GM21786 (cell line): ENCODE measurements around the gene RGS6.

Experiments used
- ATAC-seq: cut with Tn5 transposase; IDR thresholded peaks from one replicate; pipeline ENCODE4 v1.9.1; 2021; ENCODE audit not compliant: unreplicated experiment

RGS6 gene

DNA sequence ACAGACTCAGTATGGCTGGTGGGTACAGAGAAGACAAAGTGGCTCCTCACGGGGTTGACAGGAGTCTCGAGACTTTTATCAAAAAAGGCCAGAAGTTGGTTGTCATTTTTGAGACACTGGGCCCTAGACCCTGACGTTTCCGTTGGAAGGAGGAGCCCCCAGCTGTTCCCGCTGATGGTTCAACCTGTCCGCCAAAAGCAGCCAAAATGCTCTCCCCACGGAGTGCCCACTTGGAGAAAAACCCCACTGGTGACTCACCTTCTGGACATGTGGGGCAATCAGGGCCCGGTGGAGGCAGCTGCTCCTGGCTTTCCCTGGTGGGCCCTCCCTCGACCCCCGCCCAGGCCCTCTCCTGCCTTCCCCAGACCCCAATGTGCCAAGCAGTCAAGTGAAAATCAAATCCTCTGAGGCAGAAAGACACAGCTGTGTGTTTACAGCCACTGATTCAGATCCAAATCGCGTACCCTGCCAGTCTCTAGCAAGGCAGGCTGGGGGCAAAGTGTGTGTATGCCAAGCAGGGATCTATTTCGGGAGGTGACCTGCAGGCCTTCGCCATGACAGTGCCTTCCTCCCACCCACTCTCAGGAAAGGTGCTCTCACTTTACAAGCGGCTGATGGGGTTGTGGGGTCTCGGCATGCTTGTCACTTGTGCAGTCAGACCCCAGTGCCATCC lies 614.3 kb downstream of the RGS6 start:
- ATAC-seq: no peak

DNA sequence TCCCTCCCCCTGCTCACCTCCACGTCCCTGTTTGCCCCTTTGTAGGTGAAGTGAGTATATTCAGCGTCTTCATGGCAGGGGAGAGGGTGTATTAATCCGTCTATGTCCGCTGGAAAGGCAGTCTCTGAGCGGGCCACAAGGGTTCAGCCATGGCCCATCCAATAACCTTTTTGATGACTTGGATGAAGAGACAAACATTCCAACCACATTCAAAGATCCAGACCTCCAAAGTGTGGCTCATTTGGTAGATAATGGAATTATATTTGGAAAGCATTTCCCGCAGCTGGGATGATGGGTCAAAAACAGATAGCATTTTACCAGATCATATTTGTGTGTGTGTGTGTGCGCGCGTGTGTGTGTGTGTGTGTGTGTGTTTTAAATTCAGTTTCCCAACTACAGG lies 615.8 kb downstream of the RGS6 start:
- ATAC-seq: no peak

DNA sequence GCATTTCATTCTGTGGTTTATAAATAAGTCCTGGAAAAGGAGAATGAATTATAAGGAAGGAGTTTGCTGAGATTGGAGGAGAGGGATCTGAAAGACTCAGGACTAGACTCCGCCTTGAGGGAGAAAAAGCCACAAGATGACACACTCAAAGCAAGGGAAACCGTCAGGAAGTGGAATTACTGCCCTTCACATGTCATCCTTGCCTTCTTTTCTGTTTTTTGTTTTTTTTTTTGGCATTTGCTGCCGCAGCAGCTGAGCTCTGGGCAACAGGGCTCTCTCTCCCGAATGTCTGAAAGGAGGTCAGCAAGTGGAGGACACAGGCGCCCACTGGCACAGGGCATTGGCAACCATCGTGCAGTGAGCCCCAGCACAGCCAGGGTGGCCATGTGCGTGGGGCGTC lies 616.8 kb downstream of the RGS6 start:
- no peak for ATAC-seq

DNA sequence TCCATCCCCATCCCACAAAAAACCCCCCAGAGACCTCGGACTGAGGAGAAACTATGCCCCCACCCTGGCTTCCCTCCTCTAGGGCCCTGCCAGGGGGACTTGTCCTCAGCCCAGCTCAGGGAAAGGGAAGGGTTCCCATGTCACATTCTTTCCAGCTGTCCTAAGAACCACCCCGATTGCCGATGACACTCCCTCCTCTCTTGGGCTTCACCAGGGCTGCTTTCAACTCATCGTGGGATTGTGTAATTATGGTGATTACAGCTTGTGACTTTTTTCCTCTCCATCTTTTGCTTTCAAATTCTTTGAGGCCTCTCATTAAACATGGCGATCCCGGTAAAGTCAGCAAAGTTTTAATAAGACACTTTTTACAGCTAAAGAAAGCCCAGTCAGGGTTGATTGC lies 617.6 kb downstream of the RGS6 start:
- no peak for ATAC-seq

DNA sequence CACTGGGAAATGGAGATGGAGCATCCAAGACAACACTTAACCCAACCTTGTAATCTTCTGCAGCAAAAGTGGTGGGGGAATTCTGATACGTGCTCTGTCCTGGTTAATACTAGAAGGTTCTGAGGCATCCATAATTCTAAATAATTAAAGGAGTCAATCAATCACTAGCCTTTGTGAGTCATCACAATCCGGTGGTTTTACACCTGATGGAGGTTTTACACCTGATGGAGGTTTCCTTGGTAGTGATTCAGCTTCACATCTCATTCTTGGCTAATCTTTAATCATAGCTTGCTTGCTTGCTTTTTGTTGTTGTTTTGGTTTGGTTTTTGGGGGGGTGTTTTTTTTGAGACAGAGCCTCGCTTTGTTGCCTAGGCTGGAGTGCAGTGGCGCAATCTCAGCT lies 618.3 kb downstream of the RGS6 start:
- ATAC-seq: no peak

DNA sequence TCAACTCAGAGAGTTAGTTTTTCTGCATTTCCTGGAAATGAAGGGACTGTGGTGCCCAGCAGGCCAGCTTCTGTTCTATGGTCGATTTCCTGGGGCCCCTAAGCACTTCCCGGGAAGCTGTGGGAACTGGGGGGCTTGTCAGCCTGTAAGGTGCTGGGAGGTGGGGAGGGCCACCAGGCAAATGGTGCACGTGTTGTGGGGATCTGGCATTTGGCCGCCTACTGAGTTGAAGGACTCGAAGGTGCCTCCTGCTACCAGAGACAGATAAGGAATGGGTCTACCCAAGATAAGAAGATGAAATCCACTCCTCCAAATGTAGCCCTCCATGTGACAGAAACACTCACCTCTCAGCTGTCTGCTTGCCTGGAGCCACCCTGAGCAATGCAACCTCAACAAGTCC lies 620.0 kb downstream of the RGS6 start:
- no peak for ATAC-seq

DNA sequence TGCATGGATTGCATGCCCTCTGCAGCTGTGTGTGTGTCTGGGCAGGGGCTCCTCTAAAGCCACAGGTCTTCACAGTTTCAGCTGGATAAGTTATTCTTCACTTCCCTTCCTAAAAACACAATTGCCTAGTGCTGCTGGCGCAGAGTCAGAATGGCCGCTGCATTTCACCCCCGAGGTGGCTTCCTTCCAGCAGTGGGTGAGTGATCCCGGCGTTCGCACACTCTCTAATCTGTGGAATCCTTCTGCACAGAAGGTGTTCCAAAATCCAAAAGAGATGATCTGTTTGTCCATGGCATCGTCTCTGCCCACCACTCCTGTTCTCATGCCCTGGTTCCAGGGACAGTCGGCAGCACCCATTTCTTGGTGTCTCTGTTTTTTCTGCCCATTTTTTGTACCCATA lies 620.9 kb downstream of the RGS6 start:
- ATAC-seq: no peak

DNA sequence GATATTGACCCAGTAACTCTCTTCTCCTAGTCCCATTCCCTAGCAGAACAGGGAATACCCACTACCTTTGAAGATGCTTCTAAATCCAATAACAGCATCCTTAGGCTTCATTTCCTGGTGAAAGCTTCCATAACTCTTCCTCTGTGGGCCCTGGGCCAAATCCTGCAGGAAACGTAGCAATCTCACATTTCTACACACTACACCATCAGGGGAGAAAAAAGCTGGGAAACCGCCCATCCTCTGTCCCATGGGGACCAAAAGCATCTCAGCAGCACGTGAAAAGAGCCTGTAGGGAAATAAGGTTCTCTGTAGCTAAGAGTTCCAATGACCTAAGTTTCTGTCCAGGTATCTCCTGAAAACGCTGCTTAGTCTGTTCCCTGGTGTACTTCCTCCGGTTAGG lies 621.4 kb downstream of the RGS6 start:
- ATAC-seq: no peak

DNA sequence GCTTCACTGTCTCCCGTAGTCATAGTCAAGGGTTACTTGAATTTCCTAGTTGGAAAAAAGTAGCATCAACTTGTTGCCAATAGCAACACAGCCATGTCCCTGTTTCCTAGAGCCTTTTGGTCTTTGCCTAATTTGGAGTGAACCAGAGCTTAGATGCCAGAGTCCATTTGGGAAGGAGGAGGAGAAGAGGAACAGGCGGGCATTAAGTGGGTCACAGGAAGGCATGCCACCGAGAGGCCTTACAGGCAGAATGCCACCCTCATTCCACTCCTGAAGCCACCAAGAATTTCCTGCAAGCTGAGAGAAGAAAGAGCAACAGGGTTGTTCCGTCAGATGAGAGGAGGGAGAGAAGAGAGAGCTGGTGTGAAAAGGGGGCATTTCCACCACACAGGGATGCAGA lies 622.2 kb downstream of the RGS6 start:
- no peak for ATAC-seq

DNA sequence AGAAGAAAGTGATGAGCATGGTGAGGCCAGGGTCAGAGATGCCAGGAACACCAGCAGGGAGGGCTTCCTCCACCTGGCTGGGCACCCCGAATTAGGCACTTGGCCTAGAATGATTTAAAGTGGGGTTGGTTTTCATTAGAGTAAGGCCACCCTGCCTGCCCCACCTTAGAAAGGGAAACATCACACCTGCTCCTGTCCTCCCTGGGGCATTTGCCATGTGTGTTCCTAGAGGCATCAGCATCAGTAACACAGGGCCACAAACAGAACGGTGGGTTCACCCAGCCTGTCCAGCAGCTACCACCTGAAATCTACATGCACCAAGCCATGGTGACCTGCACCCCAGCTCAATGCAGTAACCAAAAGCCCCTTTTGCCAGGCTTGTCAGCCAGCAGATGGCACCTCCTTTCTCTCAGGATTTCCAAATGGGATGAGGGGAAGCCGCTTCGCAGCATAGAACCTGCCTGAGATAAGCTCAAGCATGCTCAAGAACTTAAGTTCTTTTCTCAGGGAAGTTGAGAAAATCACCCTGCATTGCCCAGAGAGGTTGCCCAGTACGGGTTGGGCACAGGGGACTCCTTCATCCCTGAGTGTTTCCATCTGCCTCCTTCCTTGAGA lies 622.9 kb downstream of the RGS6 start:
- ATAC-seq: no peak

DNA sequence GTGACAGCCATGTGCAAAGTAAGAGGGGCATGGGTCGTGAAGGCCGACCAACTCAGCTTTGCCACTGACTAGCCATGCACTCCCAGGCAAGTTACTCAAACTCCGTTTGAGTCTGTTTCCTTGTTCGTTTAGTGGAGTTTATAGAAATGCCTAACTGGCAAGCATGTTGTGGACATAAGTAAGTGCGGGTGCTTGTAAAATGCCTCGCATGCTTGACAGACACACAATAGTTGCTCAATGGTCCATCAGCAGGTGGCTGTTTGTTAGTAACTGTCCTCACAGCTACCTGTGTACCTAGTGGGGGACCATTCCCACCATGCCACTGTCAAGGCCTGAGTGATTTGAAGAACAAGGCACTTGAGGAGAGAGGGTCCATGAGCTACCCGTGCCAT lies 623.4 kb downstream of the RGS6 start:
- no peak for ATAC-seq

DNA sequence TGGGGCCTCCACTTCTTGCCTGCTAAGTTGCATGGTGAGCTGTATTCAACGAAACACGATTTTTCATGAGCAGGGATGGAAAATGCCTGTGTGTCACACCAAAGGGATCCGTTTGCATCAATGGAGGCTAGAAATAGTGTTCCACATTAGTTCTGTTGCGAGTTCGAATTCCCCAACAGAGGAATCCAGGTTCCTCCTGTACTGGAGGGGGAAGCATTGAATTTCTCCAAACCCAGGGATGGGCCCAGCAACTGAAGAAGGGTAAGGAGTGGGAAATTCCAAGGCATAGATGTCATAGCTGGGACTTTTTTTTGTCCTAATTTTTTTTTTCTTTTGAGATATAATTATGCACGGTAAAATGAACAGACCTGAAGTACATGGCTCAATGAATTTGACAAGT lies 625.4 kb downstream of the RGS6 start:
- no peak for ATAC-seq

DNA sequence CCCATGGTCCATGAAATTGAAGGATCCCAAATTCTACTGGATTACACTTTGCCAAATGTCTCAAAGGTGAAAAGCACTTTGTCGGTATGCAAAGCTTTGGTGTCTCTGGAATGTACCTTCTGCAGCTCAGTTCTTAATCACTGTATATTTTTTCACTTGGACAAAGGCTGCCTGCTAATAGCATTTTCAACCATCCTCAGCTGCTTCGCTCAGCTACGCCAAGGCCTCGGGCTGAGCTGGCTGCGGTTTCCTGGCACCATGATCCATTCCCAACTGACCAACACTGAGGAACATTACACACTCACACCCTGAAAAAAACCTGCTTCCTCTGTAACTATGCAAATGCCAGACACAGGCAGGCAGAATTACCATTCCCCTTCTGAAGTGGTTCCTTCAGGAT lies 626.5 kb downstream of the RGS6 start:
- ATAC-seq: no peak

DNA sequence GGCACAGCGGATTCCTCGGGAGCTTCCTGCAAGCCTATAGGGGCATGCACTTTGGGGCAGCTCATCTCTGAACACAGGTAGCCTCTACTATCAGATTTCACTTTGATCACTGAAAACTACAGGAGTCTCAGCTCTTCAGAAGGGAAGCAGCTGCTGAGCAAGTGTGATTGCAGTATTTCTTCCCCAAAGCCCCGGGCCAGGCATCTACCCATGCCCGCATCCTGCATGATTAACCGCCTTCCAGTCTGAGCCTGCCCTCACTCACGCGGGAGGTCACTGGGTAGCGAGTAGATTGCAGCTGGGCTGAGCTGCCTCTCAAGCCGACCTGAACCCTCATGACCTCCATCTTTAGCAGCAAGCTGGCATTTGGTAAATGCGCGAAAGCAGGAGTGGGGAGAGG lies 627.0 kb downstream of the RGS6 start:
- ATAC-seq: no peak

DNA sequence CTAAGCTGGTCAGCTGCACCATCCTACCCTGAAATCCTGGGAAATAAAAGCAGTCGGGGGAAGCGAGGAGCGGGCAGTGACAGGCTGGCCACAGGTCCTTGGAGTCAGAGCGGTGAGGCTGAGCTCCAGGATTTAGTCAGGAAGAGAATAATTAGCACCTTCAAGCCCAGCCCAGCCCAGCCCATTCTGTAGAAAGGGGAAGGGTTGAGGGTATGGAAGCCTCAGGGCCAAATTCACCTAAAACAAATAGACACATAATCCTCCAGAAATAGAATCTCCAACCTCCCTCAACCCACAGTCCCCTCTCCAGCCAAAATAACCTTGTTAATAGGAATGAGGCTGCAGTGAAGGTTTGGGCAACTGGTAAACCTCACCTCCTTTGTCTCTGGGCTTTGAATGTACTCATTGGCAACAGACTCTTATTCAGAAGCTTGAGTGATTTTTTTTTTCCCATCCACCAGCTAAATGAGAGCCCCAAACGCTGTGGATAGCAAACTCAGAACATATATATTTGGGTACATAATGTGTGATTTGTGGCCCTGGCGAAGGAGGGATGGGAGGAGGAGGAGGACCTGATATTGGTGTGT lies 627.5 kb downstream of the RGS6 start:
- no peak for ATAC-seq

DNA sequence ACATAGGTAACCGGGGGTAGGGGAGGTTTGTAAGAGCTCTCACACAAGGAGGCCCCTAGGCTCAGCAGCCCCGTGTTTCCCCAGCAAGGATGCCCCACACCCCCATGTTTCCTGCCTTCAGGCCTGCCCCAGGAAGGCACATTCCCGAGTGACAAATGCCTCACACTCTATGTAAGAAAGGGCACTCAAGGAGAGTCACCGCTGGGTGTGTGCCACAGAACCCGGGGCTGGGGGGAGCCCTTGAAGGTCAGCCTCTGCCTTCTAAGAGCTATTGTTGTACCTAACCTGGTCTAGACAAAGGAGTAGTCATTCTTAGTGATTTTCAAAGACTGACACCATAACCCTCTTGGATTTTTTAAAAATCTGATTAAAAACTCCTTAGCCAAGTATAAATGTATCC lies 628.1 kb downstream of the RGS6 start:
- no peak for ATAC-seq

DNA sequence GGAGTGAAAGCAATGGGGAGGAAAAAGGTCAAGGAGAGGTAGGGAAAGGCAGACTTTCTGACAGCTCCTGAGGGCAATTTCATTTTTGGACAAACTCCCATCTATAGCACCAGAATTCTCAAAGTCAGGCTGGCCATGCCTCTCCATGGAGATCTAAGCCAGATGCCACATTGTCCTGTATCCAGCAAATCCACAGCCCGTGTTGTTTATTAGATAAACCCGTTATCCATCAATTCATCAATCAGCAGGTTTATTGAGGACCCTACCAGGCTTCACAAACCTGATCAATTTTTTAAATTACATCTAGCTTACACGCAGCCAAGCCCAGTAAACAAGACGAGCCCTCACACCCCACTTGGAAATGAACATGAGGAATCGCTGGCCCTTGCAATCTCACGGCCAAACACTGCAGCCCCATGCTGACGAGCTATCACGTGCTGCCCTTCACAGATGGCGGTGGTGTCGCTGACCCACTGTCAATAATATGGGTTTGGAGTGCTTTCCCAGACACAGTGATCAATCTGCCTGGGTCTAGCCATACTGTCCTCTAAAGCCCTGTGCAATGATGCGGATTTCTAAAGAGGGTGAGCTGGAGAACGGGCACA lies 628.8 kb downstream of the RGS6 start:
- ATAC-seq: no peak

DNA sequence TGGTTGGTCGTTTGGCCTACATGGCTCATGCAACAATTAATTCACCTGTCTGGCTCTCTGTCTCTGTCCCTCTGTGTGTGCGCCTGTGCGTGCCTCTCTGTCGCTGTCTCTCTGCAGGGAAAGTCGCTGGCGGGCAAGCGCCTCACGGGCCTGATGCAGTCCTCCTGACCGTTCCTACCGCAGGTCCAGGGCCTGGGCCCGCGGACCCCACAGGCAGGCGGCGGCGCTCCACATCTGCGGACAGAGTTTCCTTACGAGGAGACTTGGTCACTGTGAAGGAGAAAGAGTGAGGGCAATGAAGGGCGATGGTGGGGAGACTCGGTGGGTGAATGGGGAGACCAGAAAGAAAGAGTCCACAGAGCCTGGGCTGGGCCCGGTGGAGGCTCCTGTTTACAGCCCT lies 630.1 kb downstream of the RGS6 start:
- ATAC-seq: no peak

DNA sequence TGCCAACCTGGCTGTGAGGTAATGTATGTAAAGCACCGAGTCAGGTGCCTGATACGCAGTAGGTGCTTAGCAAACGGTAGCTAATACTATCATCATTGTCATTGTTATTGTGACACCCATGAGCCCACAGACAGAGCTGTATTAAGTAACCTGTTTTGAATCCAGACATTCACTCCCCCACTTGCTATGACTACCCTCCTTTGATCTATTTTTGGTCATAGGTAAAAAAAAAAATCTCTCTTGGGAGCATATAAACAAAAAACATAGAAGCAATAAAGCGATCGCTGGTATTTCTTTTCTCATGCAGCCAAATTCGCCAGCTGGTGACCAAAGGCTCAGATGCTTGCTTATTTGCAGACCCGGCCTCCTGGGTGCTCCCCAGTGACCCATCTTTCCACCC lies 631.4 kb downstream of the RGS6 start:
- no peak for ATAC-seq

DNA sequence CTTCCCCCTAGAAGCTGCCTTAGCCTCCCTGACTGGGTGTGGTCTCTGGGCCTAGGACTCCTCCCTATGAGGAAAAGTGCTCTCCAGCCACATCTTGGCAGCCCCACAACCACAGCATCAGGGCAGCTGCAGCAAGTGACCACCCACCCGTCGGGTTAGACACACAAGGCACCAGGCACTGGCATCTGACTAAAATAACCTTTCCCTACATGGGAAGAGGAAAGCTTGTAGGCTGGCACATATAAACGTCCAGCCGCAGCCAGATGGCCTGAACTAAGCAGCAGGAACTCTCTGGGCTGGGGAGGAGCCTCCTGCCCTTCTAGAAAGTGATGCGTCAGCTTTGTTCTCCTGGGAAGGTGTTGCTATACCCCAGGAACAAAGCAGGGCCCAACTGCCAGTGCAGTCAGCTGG lies 632.9 kb downstream of the RGS6 start:
- ATAC-seq: no peak

DNA sequence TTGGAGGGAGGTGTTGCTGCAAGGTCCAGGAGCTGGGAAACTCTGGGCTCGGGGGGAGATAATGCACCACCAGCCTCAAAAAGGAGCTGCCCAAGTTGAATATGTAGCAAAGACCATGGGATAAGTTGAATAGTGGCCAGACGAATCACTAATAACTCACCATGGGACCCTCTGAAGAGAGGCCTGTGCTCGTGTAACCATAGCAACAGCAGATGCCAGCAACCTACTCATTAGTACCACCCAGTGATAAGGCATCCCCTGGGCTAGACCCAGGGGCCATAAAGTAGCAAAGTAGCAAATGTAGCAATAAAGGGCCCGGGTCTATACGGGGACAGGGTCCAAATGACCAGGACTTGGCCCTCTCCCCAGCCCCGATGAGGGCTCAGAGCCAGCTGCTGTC lies 633.7 kb downstream of the RGS6 start:
- ATAC-seq: no peak

DNA sequence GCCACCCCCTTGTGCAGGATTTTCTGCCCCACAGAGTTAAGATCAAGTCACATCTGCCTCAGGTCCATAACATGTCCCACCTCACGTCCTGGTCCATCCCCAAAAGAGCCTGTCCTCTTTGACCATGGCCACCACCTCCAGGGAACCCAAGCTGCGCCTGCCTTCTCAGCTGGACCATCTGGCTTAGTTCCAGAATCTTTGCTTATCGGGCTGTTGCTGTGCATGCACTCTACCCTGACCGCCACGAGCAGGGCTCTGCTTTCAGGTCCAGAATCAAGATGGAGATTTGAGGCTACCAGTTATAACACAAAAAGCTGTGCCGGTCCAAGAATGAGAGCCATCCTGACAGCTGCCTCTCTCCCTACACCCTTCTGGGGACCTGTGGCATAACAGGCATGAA lies 635.0 kb downstream of the RGS6 start:
- ATAC-seq: no peak
